GM12891 (cell line): Measurements from ENCODE around the gene ALDH1L1.

Source experiments
- DNase-seq: peaks from one replicate; pipeline ENCODE4 v3.0.0; 2011; ENCODE audit warnings: low spot score; ENCODE audit not compliant: insufficient read length
- FAIRE-seq: peaks from 2 replicates; lab custom pipeline; 2011; peaks lifted over from hg19 to GRCh38; lab: Jason Lieb, UNC
- PAX5 ChIP-seq: IDR thresholded peaks from 2 replicates; pipeline ENCODE4 v1.6.1; 2011; ENCODE audit warnings: low read length, moderate library complexity, mild to moderate bottlenecking; ENCODE audit not compliant: insufficient read depth, severe bottlenecking
- POLR2A ChIP-seq: IDR thresholded peaks from 2 replicates; pipeline ENCODE4 v1.6.1; 2011; ENCODE audit warnings: low read depth, low read length, control low read depth
- POLR2AphosphoS5 ChIP-seq: IDR thresholded peaks from 2 replicates; pipeline ENCODE4 v1.6.1; 2011; ENCODE audit warnings: low read depth, low read length, control low read depth
- POU2F2 ChIP-seq: IDR thresholded peaks from 2 replicates; pipeline ENCODE4 v1.6.1; 2011; ENCODE audit warnings: low read depth, mild to moderate bottlenecking, control low read depth, low read length, moderate library complexity
- SPI1 ChIP-seq: IDR thresholded peaks from 2 replicates; pipeline ENCODE4 v1.6.1; 2011; ENCODE audit warnings: low read depth, low read length, control low read depth
- TAF1 ChIP-seq: IDR thresholded peaks from 2 replicates; pipeline ENCODE4 v1.6.1; 2011; ENCODE audit warnings: low read depth, low read length, control low read depth

Gene ALDH1L1

GRCh38 chr3:126109146-126109879 lies 71.1 kb downstream of the ALDH1L1 start:
- TF ChIP-seq SPI1 (no peak), POLR2A (no peak), POU2F2 (no peak), PAX5 (no peak), POLR2AphosphoS5 (no peak)
- no peak for FAIRE-seq

GRCh38 chr3:126108676-126109050 lies 71.7 kb downstream of the ALDH1L1 start:
- FAIRE-seq: no peak
- DNase-seq: no peak
- TF ChIP-seq POU2F2: no peak
- no peak for TF ChIP-seq PAX5
- no peak for TF ChIP-seq POLR2A
- no peak for TF ChIP-seq TAF1
- TF ChIP-seq SPI1: no peak
- TF ChIP-seq POLR2AphosphoS5: no peak

More at GRCh38 chr3:126109146-126109879, 71.1 kb downstream of the ALDH1L1 start:
- no peak for DNase-seq

GRCh38 chr3:126107957-126108675 lies 72.3 kb downstream of the ALDH1L1 start:
- TF ChIP-seq POLR2AphosphoS5 (no peak), PAX5 (no peak), TAF1 (no peak), POU2F2 (no peak), SPI1 (no peak), POLR2A (no peak)
- no peak for DNase-seq
- FAIRE-seq: no peak

GRCh38 chr3:126107203-126107939 lies 73.0 kb downstream of the ALDH1L1 start:
- TF ChIP-seq POLR2A (no peak), POLR2AphosphoS5 (no peak), POU2F2 (no peak), TAF1 (no peak), PAX5 (no peak), SPI1 (no peak)
- FAIRE-seq (no peak), DNase-seq (no peak)

- FAIRE-seq (no peak), DNase-seq (no peak)
- no peak for TF ChIP-seq POLR2AphosphoS5
- no peak for TF ChIP-seq PAX5
- TF ChIP-seq SPI1: no peak
- TF ChIP-seq TAF1: no peak
- no peak for TF ChIP-seq POLR2A
- TF ChIP-seq POU2F2: no peak
These were observed 73.8 kb downstream of the ALDH1L1 start for GRCh38 chr3:126106336-126107202.

- no peak for TF ChIP-seq POLR2AphosphoS5
- FAIRE-seq (no peak), DNase-seq (no peak)
These were observed 74.6 kb downstream of the ALDH1L1 start for GRCh38 chr3:126105691-126106187.

GRCh38 chr3:126104742-126105605 lies 75.4 kb downstream of the ALDH1L1 start:
- DNase-seq (no peak), FAIRE-seq (no peak)
- no peak for TF ChIP-seq SPI1
- no peak for TF ChIP-seq POLR2AphosphoS5
- no peak for TF ChIP-seq TAF1
- no peak for TF ChIP-seq PAX5
- TF ChIP-seq POLR2A: no peak
- no peak for TF ChIP-seq POU2F2

- TF ChIP-seq TAF1 (no peak), POLR2AphosphoS5 (no peak), POLR2A (no peak), POU2F2 (no peak), SPI1 (no peak), PAX5 (no peak)
- DNase-seq (no peak), FAIRE-seq (no peak)
These were observed 76.3 kb downstream of the ALDH1L1 start for GRCh38 chr3:126104028-126104635.
